Epithelial cell of esophagus (primary cell): ENCODE measurements around the gene OR9A4.
"Not testable (repeated sequence)": the region's sequence is repeated elsewhere in the genome, so short reads cannot be mapped to it uniquely, and the experiment has no call there.

Source experiments
- DNase-seq: peaks from one replicate; pipeline ENCODE4 v3.0.0; 2010; ENCODE audit warnings: low read depth
- H3K4me3 ChIP-seq: 2 replicates; pipeline ENCODE4 v1.5.1; 2011; ENCODE audit warnings: mild to moderate bottlenecking, low read length, control low read depth
- CTCF ChIP-seq: IDR thresholded peaks from 2 replicates; pipeline ENCODE4 v1.5.1; 2011; ENCODE audit warnings: low read depth, mild to moderate bottlenecking, low read length, control low read depth, inconsistent platforms; ENCODE audit not compliant: insufficient read depth; ENCODE audit errors: missing control alignments

OR9A4 gene

DNA sequence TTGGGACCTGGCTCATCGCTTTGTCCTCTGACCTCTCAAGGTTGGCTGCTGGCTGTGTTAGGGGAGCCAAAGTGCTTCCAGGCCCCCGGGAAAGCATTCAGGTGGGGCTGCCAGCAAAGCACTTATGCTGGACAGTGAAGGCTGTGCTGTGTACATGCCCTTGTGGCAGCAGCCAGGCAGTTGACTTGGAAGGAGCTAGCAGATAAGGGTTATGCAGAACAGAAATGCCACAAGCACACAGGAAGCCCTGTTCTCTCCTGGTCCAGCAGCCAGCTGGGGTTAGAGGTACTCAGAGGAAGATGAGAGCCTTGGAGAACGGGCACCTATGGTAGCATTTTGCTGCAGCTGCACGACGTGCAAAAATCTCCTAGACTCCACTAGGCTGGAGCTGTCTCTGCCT, 35.2 kb upstream of the OR9A4 start:
- no peak for DNase-seq
- TF ChIP-seq CTCF = no peak

DNA sequence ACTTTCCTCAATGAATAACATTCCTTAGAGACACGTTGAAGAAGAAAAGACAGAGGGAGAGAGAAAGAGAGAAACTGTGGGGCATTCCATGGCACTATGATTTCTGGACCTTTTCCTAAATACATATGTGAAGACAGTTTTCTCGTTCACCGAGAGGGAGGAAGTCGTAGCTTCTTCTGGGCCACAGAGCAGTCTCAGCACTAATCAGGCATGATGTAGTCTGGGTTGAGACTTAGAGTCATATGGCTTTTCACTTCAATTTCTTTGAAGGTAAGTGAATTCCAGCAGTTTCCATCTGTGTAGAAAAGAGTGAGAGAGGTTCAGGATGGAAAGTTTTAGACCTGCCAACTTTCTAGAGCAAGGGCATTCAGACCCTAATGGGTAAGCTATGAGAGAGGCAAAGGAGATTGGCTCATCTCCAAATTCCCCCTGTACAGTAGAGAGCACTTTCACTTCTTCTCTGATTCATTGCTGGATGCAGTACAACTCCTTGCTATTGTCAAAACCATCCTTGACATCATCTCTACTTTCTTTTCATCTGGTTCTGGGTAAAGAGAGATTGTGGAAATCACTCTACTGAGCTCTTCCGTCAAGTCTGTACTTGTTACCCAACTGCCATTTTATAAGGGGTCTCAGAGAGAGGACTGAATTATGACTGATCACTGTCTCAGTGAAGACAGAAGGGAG, 31.5 kb upstream of the OR9A4 start:
- TF ChIP-seq CTCF = no peak
- no peak for DNase-seq
- no peak overlapping the region for H3K4me3 ChIP-seq

More for the DNA sequence above, 35.2 kb upstream of the OR9A4 start:
- no peak overlapping the region for H3K4me3 ChIP-seq

DNA sequence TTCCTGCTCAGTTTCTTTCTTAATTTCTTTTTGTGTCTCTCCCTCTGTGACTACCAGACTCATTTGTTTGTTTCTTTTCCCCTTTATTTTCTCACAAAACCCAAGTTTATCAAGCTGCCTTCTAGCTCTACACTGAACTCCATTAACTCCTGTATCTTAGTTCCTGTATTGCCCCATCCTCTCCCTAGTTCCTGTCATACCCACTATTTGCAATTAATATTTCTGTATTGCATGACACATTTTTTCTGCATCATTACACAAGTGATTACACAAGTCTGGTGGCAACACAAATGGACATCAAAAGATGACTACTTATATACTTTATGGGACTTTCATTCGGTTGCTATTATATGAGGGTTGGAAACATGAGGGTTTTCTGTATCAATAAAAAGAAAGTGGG, 26.9 kb upstream of the OR9A4 start:
- TF ChIP-seq CTCF = no peak
- peak; percentile 33 for DNase-seq
- H3K4me3 ChIP-seq = no peak overlapping the region

DNA sequence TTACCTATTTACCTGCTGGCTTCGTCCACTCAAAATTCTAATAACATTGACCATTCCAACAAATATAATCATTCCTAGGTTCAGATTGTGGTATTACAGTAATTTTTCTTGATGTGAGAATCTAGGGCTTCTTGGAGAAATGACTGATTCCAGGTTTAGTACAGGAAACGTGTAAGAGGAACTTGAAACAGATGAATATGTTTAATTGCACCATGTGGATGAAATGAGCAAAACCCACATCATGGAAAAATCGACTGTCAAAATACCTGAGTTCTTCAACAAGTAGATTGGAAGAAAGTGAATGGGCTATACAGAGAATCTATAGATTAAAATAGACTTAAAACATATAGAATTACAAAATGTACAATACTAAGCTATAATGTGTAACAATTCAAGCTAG, 24.9 kb upstream of the OR9A4 start:
- no peak for DNase-seq
- TF ChIP-seq CTCF = no peak
- no peak overlapping the region for H3K4me3 ChIP-seq

DNA sequence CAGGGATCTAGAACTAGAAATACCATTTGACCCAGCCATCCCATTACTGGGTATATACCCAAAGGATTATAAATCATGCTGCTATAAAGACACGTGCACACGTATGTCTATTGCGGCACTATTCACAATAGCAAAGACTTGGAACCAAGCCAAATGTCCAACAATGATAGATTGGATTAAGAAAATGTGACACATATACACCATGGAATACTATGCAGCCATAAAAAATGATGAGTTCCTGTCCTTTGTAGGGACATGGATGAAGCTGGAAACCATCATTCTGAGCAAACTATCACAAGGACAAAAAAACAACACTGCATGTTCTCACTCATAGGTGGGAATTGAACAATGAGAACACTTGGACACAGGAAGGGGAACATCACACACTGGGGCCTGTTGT, 16.8 kb upstream of the OR9A4 start:
- H3K4me3 ChIP-seq, DNase-seq: not testable (repeated sequence)

GRCh38 chr7:141906285-141906684, 9.9 kb upstream of the OR9A4 start:
- no peak for DNase-seq
- no peak for TF ChIP-seq CTCF
- no peak overlapping the region for H3K4me3 ChIP-seq

DNA sequence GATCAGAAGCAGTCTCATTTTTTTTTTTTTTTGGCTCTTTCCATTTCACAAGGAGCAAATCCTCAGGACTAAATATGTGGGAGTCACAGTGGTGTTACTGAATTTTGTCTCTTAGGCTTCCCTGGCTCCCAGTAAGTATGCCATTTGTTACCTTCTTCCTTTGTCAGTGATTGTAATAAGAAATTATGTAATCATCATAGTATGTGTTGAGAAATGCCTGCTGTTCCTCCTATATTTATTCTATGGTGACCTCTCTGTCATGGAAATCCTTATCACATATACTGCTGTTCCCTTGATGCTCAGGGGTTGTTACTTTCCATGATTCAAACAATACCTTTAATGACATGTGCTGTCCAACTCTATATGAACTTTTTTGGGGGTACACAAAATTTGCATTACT, 4.8 kb upstream of the OR9A4 start:
- no peak for DNase-seq
- no peak for TF ChIP-seq CTCF
- H3K4me3 ChIP-seq = no peak overlapping the region
